ENCODE results near the gene SNX32.
A peak's percentile ranks its signal among the peaks of the same experiment; 100 is the strongest.
"Not testable (repeated sequence)": the region's sequence is repeated elsewhere in the genome, so short reads cannot be mapped to it uniquely, and the experiment has no call there.

Gene SNX32

GRCh38 chr11:65887723-65888162, 54.0 kb downstream of the SNX32 start:
- DNase-seq: no peak

- DNase-seq: peak; percentile 96
These were observed 54.5 kb downstream of the SNX32 start, which contains the start of gene FIBP for GRCh38 chr11:65888163-65888814. TSS of gene FIBP (minus strand) at chr11:65888471. CDS start at chr11:65888418, 53 bp downstream.

GRCh38 chr11:65890324-65891218, 56.8 kb downstream of the SNX32 start, which contains the start of gene CCDC85B:
TSS of gene CCDC85B (plus strand) at chr11:65890673. CDS start at chr11:65890784, 111 bp downstream.
- DNase-seq: peak; percentile 96

GRCh38 chr11:65891219-65892136, 57.7 kb downstream of the SNX32 start:
- no peak for DNase-seq

GRCh38 chr11:65892137-65892540, 58.4 kb downstream of the SNX32 start:
- not testable (repeated sequence) for DNase-seq

GRCh38 chr11:65892661-65893317, 59.0 kb downstream of the SNX32 start:
- DNase-seq: no peak

- DNase-seq: no peak
These were observed 60.4 kb downstream of the SNX32 start for GRCh38 chr11:65894034-65894591.

GRCh38 chr11:65895482-65895981, 61.8 kb downstream of the SNX32 start:
- no peak for DNase-seq

GRCh38 chr11:65896034-65896999, 62.6 kb downstream of the SNX32 start:
- DNase-seq: no peak

- DNase-seq: no peak
These were observed 63.3 kb downstream of the SNX32 start for GRCh38 chr11:65897020-65897471.

GRCh38 chr11:65898656-65899355, 65.0 kb downstream of the SNX32 start:
- no peak for DNase-seq

GRCh38 chr11:65899356-65900124, 65.8 kb downstream of the SNX32 start:
- DNase-seq: no peak

GRCh38 chr11:65900125-65900898, 66.5 kb downstream of the SNX32 start, which contains the start of gene FOSL1:
TSS of gene FOSL1 (minus strand) at chr11:65900388. CDS start at chr11:65900339, 49 bp downstream.
- DNase-seq: no peak

GRCh38 chr11:65900899-65901180, 67.1 kb downstream of the SNX32 start:
- DNase-seq: no peak

GRCh38 chr11:65903068-65903481, 69.3 kb downstream of the SNX32 start:
- no peak for DNase-seq
